ENCODE data around the gene SPTBN5. TPM values are rescaled to one million over a fixed set of nuclear protein-coding genes. Genes with fewer than 3 reads are reported as not detected.

The SPTBN5 gene
- total RNA-seq, 1 experiment from 2014 or later: 2.5 TPM

- ChIA-PET POLR2A (no interaction called here), CTCF (no interaction called here)
- Histone ChIP-seq H3K9me3 (no peaks in the 10 kb centered on the region), H3K4me3 (ENCODE audit: low read depth, low read length) (no peak overlapping the region), H3K4me1 (no peaks in the 10 kb centered on the region), H3K27me3 (replicated peaks; ENCODE audit: control insufficient read depth, insufficient read depth, low read length) (no peaks in the 10 kb centered on the region), H3K36me3 (ENCODE audit: control insufficient read depth, insufficient read depth, low read length) (no peaks in the 10 kb centered on the region; the same call in 1 of the 2 replicates)
- no peak for DNase-seq
- Mint-ChIP-seq H3K27ac (ENCODE audit: unreplicated experiment) (no peak overlapping the region), H3K4me3 (ENCODE audit: unreplicated experiment) (no peak overlapping the region), H3K27me3 (ENCODE audit: insufficient read depth, unreplicated experiment) (no peaks in the 10 kb centered on the region), H3K36me3 (ENCODE audit: insufficient read depth, unreplicated experiment) (peaks cover 66% of the 10 kb centered on the region), H3K4me1 (ENCODE audit: low read depth, unreplicated experiment) (no peaks in the 10 kb centered on the region), H3K9me3 (ENCODE audit: unreplicated experiment) (no peaks in the 10 kb centered on the region)
- intact Hi-C loops (cut with micrococcal nuclease; ENCODE audit: unreplicated experiment): no loop called here
- no TSS peak for BruUV-seq (replicated peaks)
- TF ChIP-seq CTCF (IDR thresholded peaks at IDR 0.05; ENCODE audit: insufficient read depth in 1 of 2, low read depth in 1 of 2, low read length in 1 of 2, severe bottlenecking in 1 of 2, unreplicated experiment in 1 of 2): no peak
These were observed 1.6 kb upstream of the SPTBN5 start for GRCh38 chr15:41895491-41895890.

DNA sequence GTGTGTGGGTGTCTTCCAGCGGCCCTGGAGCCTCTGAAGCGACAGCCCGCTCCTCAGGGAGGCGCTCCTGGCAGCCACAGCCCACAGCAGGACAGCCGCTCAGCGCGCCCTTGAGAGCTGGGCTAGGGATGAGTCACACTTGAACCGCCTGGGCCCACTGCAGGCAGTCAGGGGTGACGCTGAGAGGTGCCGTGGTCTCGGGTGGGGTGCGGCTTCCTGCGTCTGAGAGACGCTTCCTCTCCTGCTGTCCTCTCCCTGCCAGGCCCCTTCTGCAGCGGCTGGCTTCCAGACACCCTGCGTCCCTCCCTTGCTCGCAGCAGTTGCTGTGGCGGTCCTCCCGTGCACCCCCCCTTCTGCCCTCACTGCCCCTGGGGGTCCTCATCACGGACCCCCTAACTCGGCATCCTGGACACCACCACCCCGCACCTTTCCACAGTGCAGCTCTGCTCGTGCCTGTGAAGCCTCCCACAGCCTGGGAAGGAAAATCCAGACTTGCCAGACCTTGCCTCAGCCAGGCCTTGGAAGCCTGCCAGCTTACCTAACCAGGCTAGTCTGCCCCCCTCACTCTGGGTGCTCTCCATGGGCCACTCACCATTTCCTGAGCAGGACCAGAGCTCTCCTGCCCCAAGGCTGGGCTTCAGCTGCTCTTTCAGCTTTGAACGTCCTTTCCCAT, 1.1 kb upstream of the SPTBN5 start:
- H3K9me3 Mint-ChIP-seq (ENCODE audit: unreplicated experiment): no peaks in the 10 kb centered on the region
- DNase-seq: no peak
- Histone ChIP-seq H3K4me1 (no peaks in the 10 kb centered on the region), H3K36me3 (ENCODE audit: control insufficient read depth, insufficient read depth, low read length) (no peaks in the 10 kb centered on the region; the same call in 1 of the 2 replicates), H3K4me3 (ENCODE audit: low read depth, low read length) (no peak overlapping the region), H3K9me3 (no peaks in the 10 kb centered on the region), H3K27me3 (replicated peaks; ENCODE audit: control insufficient read depth, insufficient read depth, low read length) (no peaks in the 10 kb centered on the region)
- no peak overlapping the region for H3K4me3 Mint-ChIP-seq (ENCODE audit: unreplicated experiment)
- H3K27me3 Mint-ChIP-seq (ENCODE audit: insufficient read depth, unreplicated experiment): no peaks in the 10 kb centered on the region
- H3K27ac Mint-ChIP-seq (ENCODE audit: unreplicated experiment): peak overlapping the region; percentile 8
- no peak for TF ChIP-seq CTCF (IDR thresholded peaks at IDR 0.05; ENCODE audit: insufficient read depth in 1 of 2, low read depth in 1 of 2, low read length in 1 of 2, severe bottlenecking in 1 of 2, unreplicated experiment in 1 of 2)
- H3K36me3 Mint-ChIP-seq (ENCODE audit: insufficient read depth, unreplicated experiment): peaks cover 61% of the 10 kb centered on the region
- intact Hi-C loops (cut with micrococcal nuclease; ENCODE audit: unreplicated experiment): no loop called here
- H3K4me1 Mint-ChIP-seq (ENCODE audit: low read depth, unreplicated experiment): no peaks in the 10 kb centered on the region
- no TSS peak for BruUV-seq (replicated peaks)
- POLR2A ChIA-PET: no interaction called here
- CTCF ChIA-PET: no interaction called here

DNA sequence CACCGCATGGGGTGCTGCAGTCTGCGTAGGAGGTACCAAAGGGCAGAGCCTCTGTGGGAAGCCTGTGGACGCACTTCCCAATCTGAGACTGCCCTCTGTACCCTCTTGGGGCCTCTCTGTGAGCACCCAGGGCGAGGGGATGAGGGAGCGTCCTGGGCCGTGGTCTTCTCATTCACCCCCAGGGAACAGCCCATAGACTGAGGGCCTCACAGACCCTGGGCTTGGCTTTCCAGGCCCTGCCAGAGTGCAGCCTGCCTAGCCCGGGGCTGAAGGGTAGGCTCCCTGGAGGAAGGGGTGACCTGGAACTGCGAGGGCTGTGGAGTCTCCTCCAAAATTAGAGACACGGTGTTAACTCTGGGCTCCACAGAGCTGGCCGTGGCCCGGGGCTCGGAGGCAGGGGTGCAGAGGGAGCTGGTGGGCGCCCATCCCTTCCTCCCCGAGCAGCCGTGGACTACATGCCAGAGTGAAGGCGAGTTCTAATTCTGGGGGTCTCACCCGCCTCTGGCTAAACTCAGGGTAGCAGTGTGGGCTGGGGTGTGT, 468 bp upstream of the SPTBN5 start:
- no peak overlapping the region for H3K4me3 Mint-ChIP-seq (ENCODE audit: unreplicated experiment)
- H3K9me3 Mint-ChIP-seq (ENCODE audit: unreplicated experiment): no peaks in the 10 kb centered on the region
- Histone ChIP-seq H3K4me3 (ENCODE audit: low read depth, low read length) (no peak overlapping the region), H3K4me1 (no peaks in the 10 kb centered on the region), H3K36me3 (ENCODE audit: control insufficient read depth, insufficient read depth, low read length) (no peaks in the 10 kb centered on the region), H3K27me3 (replicated peaks; ENCODE audit: control insufficient read depth, insufficient read depth, low read length) (no peaks in the 10 kb centered on the region), H3K9me3 (no peaks in the 10 kb centered on the region)
- no peak overlapping the region for H3K27ac Mint-ChIP-seq (ENCODE audit: unreplicated experiment)
- no peaks in the 10 kb centered on the region for H3K27me3 Mint-ChIP-seq (ENCODE audit: insufficient read depth, unreplicated experiment)
- ChIA-PET POLR2A (no interaction called here), CTCF (no interaction called here)
- peaks cover 55% of the 10 kb centered on the region for H3K36me3 Mint-ChIP-seq (ENCODE audit: insufficient read depth, unreplicated experiment)
- no TSS peak for BruUV-seq (replicated peaks)
- H3K4me1 Mint-ChIP-seq (ENCODE audit: low read depth, unreplicated experiment): no peaks in the 10 kb centered on the region
- intact Hi-C loops (cut with micrococcal nuclease; ENCODE audit: unreplicated experiment): no loop called here
- no peak for DNase-seq
- TF ChIP-seq CTCF (IDR thresholded peaks at IDR 0.05; ENCODE audit: insufficient read depth in 1 of 2, low read depth in 1 of 2, low read length in 1 of 2, severe bottlenecking in 1 of 2, unreplicated experiment in 1 of 2): no peak

All from Caco-2 (cell line).